Measurements from ENCODE around the gene PPP1R15B.

DNA sequence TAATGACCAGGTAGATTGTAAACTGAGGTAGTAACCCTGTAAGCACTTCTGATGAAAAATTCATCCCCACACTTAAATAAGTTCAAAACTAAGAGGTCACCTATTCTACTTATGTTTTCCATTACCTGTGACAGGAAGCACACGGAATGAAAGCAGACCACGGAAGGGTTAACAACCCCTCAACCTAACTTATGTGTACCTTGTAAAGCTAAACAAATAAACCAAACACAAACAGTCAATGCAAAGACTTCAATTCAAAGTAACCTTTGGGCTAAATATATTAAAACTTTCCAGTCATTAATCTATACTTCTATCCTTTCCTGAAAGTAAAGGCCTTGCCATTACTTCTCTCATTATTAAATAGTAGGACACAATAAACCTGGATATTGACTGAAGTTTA is 7.0 kb downstream of the PPP1R15B start:
- TF ChIP-seq CTCF (conservative IDR thresholded peaks at IDR 0.05; ENCODE audit: low read length): no peak
- TF ChIP-seq EZH2phosphoT487 (IDR thresholded peaks at IDR 0.05; ENCODE audit: borderline replicate concordance, low read depth, low read length): no peak
